ENCODE data around the gene RIN3.
A peak's percentile ranks its signal among the peaks of the same experiment; 100 is the strongest.

The RIN3 gene

GRCh38 chr14:92500491-92500941, 13.1 kb upstream of the RIN3 start:
- DNase-seq: peak; percentile 14
- no peak overlapping the region for H3K4me3 ChIP-seq (ENCODE audit: low read length)
- no peak overlapping the region for H2AK5ac ChIP-seq (ENCODE audit: low read length)
- no peaks in the 10 kb centered on the region for H3K4me1 ChIP-seq (ENCODE audit: control insufficient read depth, low read depth, low read length)
- no CpG with 5 or more reads among the region's 6 CpGs for WGBS (ENCODE audit: extremely low coverage, insufficient coverage, low lambda C conversion rate)
- no peak overlapping the region for H3K9ac ChIP-seq (ENCODE audit: low read length)
- H3K23ac ChIP-seq (ENCODE audit: low read length): no peak overlapping the region
- H3K36me3 ChIP-seq (ENCODE audit: control insufficient read depth, insufficient read depth, low read length): no peaks in the 10 kb centered on the region
- H3K79me2 ChIP-seq (ENCODE audit: control insufficient read depth, insufficient read depth, low read length): no peaks in the 10 kb centered on the region
- H3K56ac ChIP-seq (ENCODE audit: low read length): no peak overlapping the region
- H2BK15ac ChIP-seq (replicated peaks; ENCODE audit: low read depth): no peak overlapping the region
- no peak overlapping the region for H3K4me2 ChIP-seq (ENCODE audit: low read length)
- H2BK120ac ChIP-seq (ENCODE audit: low read depth, low read length): no peak overlapping the region
- no peak overlapping the region for H3K4ac ChIP-seq (ENCODE audit: low read depth, low read length)
- H3K27me3 ChIP-seq (ENCODE audit: insufficient read depth, low read length, poor library complexity): no peaks in the 10 kb centered on the region
- no peak overlapping the region for H4K5ac ChIP-seq (ENCODE audit: low read length)
- no peak overlapping the region for H4K8ac ChIP-seq (ENCODE audit: low read depth, low read length)
- H3K27ac ChIP-seq (ENCODE audit: low read depth, low read length): no peak overlapping the region
- H3K79me1 ChIP-seq (ENCODE audit: low read length): no peaks in the 10 kb centered on the region
- H2BK5ac ChIP-seq (ENCODE audit: low read length): no peak overlapping the region
- no peak overlapping the region for H3K18ac ChIP-seq (ENCODE audit: low read length)

- no peak overlapping the region for H3K4me2 ChIP-seq (ENCODE audit: low read length)
- H3K27me3 ChIP-seq (ENCODE audit: insufficient read depth, low read length, poor library complexity): no peaks in the 10 kb centered on the region
- H3K4ac ChIP-seq (ENCODE audit: low read depth, low read length): no peak overlapping the region
- no CpG with 5 or more reads among the region's 5 CpGs for WGBS (ENCODE audit: extremely low coverage, insufficient coverage, low lambda C conversion rate)
- no peak overlapping the region for H2BK5ac ChIP-seq (ENCODE audit: low read length)
- H3K23ac ChIP-seq (ENCODE audit: low read length): no peak overlapping the region
- H3K4me3 ChIP-seq (ENCODE audit: low read length): no peak overlapping the region
- H2AK5ac ChIP-seq (ENCODE audit: low read length): no peak overlapping the region
- no peak overlapping the region for H4K5ac ChIP-seq (ENCODE audit: low read length)
- no peak overlapping the region for H2BK15ac ChIP-seq (replicated peaks; ENCODE audit: low read depth)
- H3K18ac ChIP-seq (ENCODE audit: low read length): no peak overlapping the region
- DNase-seq: no peak
- no peak overlapping the region for H3K27ac ChIP-seq (ENCODE audit: low read depth, low read length)
- no peak overlapping the region for H4K8ac ChIP-seq (ENCODE audit: low read depth, low read length)
- no peaks in the 10 kb centered on the region for H3K79me2 ChIP-seq (ENCODE audit: control insufficient read depth, insufficient read depth, low read length)
- H3K9ac ChIP-seq (ENCODE audit: low read length): no peak overlapping the region
- H3K4me1 ChIP-seq (ENCODE audit: control insufficient read depth, low read depth, low read length): no peaks in the 10 kb centered on the region
- H3K79me1 ChIP-seq (ENCODE audit: low read length): no peaks in the 10 kb centered on the region
- H3K56ac ChIP-seq (ENCODE audit: low read length): no peak overlapping the region
- no peaks in the 10 kb centered on the region for H3K36me3 ChIP-seq (ENCODE audit: control insufficient read depth, insufficient read depth, low read length)
- H2BK120ac ChIP-seq (ENCODE audit: low read depth, low read length): no peak overlapping the region
These were observed 11.7 kb upstream of the RIN3 start for GRCh38 chr14:92501891-92502351.

GRCh38 chr14:92502541-92503286, 10.9 kb upstream of the RIN3 start:
- no peak overlapping the region for H2BK5ac ChIP-seq (ENCODE audit: low read length)

GRCh38 chr14:92503756-92504491, 9.7 kb upstream of the RIN3 start:
- H3K23ac ChIP-seq (ENCODE audit: low read length): no peak overlapping the region
- DNase-seq: peak; percentile 74
- WGBS (ENCODE audit: extremely low coverage, insufficient coverage, low lambda C conversion rate): no CpG with 5 or more reads among the region's 4 CpGs

More at GRCh38 chr14:92502541-92503286, 10.9 kb upstream of the RIN3 start:
- Histone ChIP-seq H3K79me2 (ENCODE audit: control insufficient read depth, insufficient read depth, low read length) (no peaks in the 10 kb centered on the region), H3K36me3 (ENCODE audit: control insufficient read depth, insufficient read depth, low read length) (no peaks in the 10 kb centered on the region), H3K23ac (ENCODE audit: low read length) (no peak overlapping the region), H3K9ac (ENCODE audit: low read length) (no peak overlapping the region), H2BK120ac (ENCODE audit: low read depth, low read length) (no peak overlapping the region), H3K4me1 (ENCODE audit: control insufficient read depth, low read depth, low read length) (no peaks in the 10 kb centered on the region), H3K79me1 (ENCODE audit: low read length) (no peaks in the 10 kb centered on the region), H2BK15ac (replicated peaks; ENCODE audit: low read depth) (no peak overlapping the region), H4K5ac (ENCODE audit: low read length) (no peak overlapping the region), H4K8ac (ENCODE audit: low read depth, low read length) (no peak overlapping the region), H2AK5ac (ENCODE audit: low read length) (no peak overlapping the region), H3K27ac (ENCODE audit: low read depth, low read length) (no peak overlapping the region), H3K4ac (ENCODE audit: low read depth, low read length) (no peak overlapping the region), H3K18ac (ENCODE audit: low read length) (no peak overlapping the region), H3K56ac (ENCODE audit: low read length) (no peak overlapping the region), H3K4me2 (ENCODE audit: low read length) (no peak overlapping the region), H3K4me3 (ENCODE audit: low read length) (no peak overlapping the region), H3K27me3 (ENCODE audit: insufficient read depth, low read length, poor library complexity) (no peaks in the 10 kb centered on the region)
- DNase-seq: no peak
- WGBS (ENCODE audit: extremely low coverage, insufficient coverage, low lambda C conversion rate): no CpG with 5 or more reads among the region's 9 CpGs

GRCh38 chr14:92505826-92506225, 7.8 kb upstream of the RIN3 start:
- Histone ChIP-seq H2AK5ac (ENCODE audit: low read length) (no peak overlapping the region), H3K4me1 (ENCODE audit: control insufficient read depth, low read depth, low read length) (no peaks in the 10 kb centered on the region), H2BK120ac (ENCODE audit: low read depth, low read length) (no peak overlapping the region), H3K4me2 (ENCODE audit: low read length) (no peak overlapping the region), H3K23ac (ENCODE audit: low read length) (no peak overlapping the region), H3K9ac (ENCODE audit: low read length) (no peak overlapping the region), H2BK5ac (ENCODE audit: low read length) (no peak overlapping the region), H4K5ac (ENCODE audit: low read length) (no peak overlapping the region), H3K18ac (ENCODE audit: low read length) (no peak overlapping the region), H3K79me2 (ENCODE audit: control insufficient read depth, insufficient read depth, low read length) (no peaks in the 10 kb centered on the region), H3K27ac (ENCODE audit: low read depth, low read length) (no peak overlapping the region), H3K56ac (ENCODE audit: low read length) (no peak overlapping the region), H3K4ac (ENCODE audit: low read depth, low read length) (no peak overlapping the region), H3K27me3 (ENCODE audit: insufficient read depth, low read length, poor library complexity) (no peaks in the 10 kb centered on the region), H3K36me3 (ENCODE audit: control insufficient read depth, insufficient read depth, low read length) (no peaks in the 10 kb centered on the region), H2BK15ac (replicated peaks; ENCODE audit: low read depth) (no peak overlapping the region), H4K8ac (ENCODE audit: low read depth, low read length) (no peak overlapping the region), H3K4me3 (ENCODE audit: low read length) (no peak overlapping the region), H3K79me1 (ENCODE audit: low read length) (no peaks in the 10 kb centered on the region)
- DNase-seq: no peak
- no CpG with 5 or more reads among the region's 5 CpGs for WGBS (ENCODE audit: extremely low coverage, insufficient coverage, low lambda C conversion rate)

More at GRCh38 chr14:92503756-92504491, 9.7 kb upstream of the RIN3 start:
- H4K5ac ChIP-seq (ENCODE audit: low read length): no peak overlapping the region
- no peak overlapping the region for H2BK120ac ChIP-seq (ENCODE audit: low read depth, low read length)
- no peak overlapping the region for H3K4me2 ChIP-seq (ENCODE audit: low read length)
- no peak overlapping the region for H2BK5ac ChIP-seq (ENCODE audit: low read length)
- H3K79me1 ChIP-seq (ENCODE audit: low read length): no peaks in the 10 kb centered on the region
- no peak overlapping the region for H3K4me3 ChIP-seq (ENCODE audit: low read length)
- H2AK5ac ChIP-seq (ENCODE audit: low read length): no peak overlapping the region
- H3K9ac ChIP-seq (ENCODE audit: low read length): no peak overlapping the region
- no peak overlapping the region for H3K56ac ChIP-seq (ENCODE audit: low read length)
- H3K4me1 ChIP-seq (ENCODE audit: control insufficient read depth, low read depth, low read length): no peaks in the 10 kb centered on the region
- H3K79me2 ChIP-seq (ENCODE audit: control insufficient read depth, insufficient read depth, low read length): no peaks in the 10 kb centered on the region
- no peak overlapping the region for H3K4ac ChIP-seq (ENCODE audit: low read depth, low read length)
- H3K27ac ChIP-seq (ENCODE audit: low read depth, low read length): no peak overlapping the region
- H3K18ac ChIP-seq (ENCODE audit: low read length): no peak overlapping the region
- H2BK15ac ChIP-seq (replicated peaks; ENCODE audit: low read depth): no peak overlapping the region
- no peak overlapping the region for H4K8ac ChIP-seq (ENCODE audit: low read depth, low read length)
- no peaks in the 10 kb centered on the region for H3K27me3 ChIP-seq (ENCODE audit: insufficient read depth, low read length, poor library complexity)
- H3K36me3 ChIP-seq (ENCODE audit: control insufficient read depth, insufficient read depth, low read length): no peaks in the 10 kb centered on the region

Measured in mesendoderm (in vitro differentiated cells).